ENCODE data around the gene PAPOLB. TPM values are rescaled to one million over a fixed set of nuclear protein-coding genes. Genes with fewer than 3 reads are reported as not detected.

PAPOLB gene
- total RNA-seq, 1 experiment from 2014 or later, result 0.13 TPM

DNA sequence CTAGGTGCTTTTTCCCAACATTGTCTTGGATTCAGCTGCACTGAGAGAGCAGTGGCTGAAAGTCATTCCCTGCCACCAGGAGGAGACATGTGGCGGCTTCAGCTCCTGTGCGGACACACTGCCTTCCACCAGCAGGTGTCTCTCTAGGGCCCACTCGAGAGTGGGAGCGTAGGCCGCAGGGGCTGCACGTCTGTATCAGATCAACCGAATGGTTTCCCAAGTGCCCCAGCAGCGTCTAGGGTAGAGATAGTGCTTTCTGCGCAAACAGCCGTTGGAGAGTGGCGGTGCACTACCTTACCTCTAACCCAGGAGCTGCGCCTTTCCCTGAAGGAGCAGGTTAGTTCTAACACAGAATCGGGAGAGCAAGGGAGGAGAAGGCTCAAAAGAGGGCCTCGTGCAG lies 31.7 kb downstream of the PAPOLB start:
- WGBS (ENCODE audit: extremely low coverage, insufficient read length, low lambda C conversion rate), result no CpG with 5 or more reads among the region's 14 CpGs
- Mint-ChIP-seq H3K27me3 (ENCODE audit: low read depth) (no peaks in the 10 kb centered on the region), H3K9me3 (no peaks in the 10 kb centered on the region), H3K4me1 (peaks cover 3 to 6% of the 10 kb centered on the region in 2 experiments), H3K36me3 (ENCODE audit: insufficient read depth in 1 of 3, low read depth in 3 of 3) (peaks cover 3% of the 10 kb centered on the region in 3 experiments; a peak in 2 of 7 replicates), H3K4me3 (no peak overlapping the region), H3K27ac (0 out of 7 replicates have a peak overlapping the region, but pooled peaks of 1 of the 3 experiments have one; percentile 63)
- Histone ChIP-seq H4K20me1 (ENCODE audit: control insufficient read depth, insufficient read depth, insufficient read length) (no peaks in the 10 kb centered on the region), H4K5ac (ENCODE audit: insufficient read length, low read depth, low read length) (no peak overlapping the region), H2BK20ac (ENCODE audit: low read depth, low read length, poor library complexity, severe bottlenecking) (no peak overlapping the region), H3K79me1 (ENCODE audit: insufficient read depth, low read depth, low read length, poor library complexity, severe bottlenecking) (no peaks in the 10 kb centered on the region), H3T11ph (ENCODE audit: low read length) (no peak overlapping the region), H3K18ac (ENCODE audit: insufficient read length, low read depth, low read length) (no peak overlapping the region), H3K9ac (ENCODE audit: extremely low read depth, insufficient read length, low read length) (no peak overlapping the region), H3K14ac (ENCODE audit: insufficient read depth, low read length) (no peak overlapping the region), H2BK15ac (ENCODE audit: low read depth, low read length) (no peak overlapping the region), H3K4ac (ENCODE audit: low read depth, low read length) (no peak overlapping the region), H3K9me3 (ENCODE audit: control insufficient read depth, low read depth, low read length) (no peaks in the 10 kb centered on the region), H3K79me2 (ENCODE audit: insufficient read depth, low read length) (no peaks in the 10 kb centered on the region), H3K23ac (ENCODE audit: insufficient read length, low read depth, low read length) (no peak overlapping the region), H2BK5ac (ENCODE audit: insufficient read length, low read length) (no peak overlapping the region), H2AK5ac (ENCODE audit: insufficient read length, low read length) (no peak overlapping the region), H3K4me2 (ENCODE audit: insufficient read depth, insufficient read length, low read length) (no peak overlapping the region), H3K27ac (ENCODE audit: insufficient read length, low read depth, low read length) (no peak overlapping the region), H2BK12ac (ENCODE audit: insufficient read length, low read depth, low read length) (no peak overlapping the region), H3K4me1 (ENCODE audit: insufficient read depth, low read length) (no peaks in the 10 kb centered on the region), H3K56ac (ENCODE audit: insufficient read length, low read depth, low read length) (no peak overlapping the region), H2BK120ac (ENCODE audit: low read depth, low read length, poor library complexity, severe bottlenecking) (no peak overlapping the region), H4K91ac (ENCODE audit: insufficient read length, low read depth, low read length) (no peak overlapping the region), H3K27me3 (ENCODE audit: insufficient read depth, low read length) (no peaks in the 10 kb centered on the region), H3K23me2 (ENCODE audit: insufficient read length, low read depth, low read length, poor library complexity, severe bottlenecking) (no peaks in the 10 kb centered on the region), H4K8ac (replicated peaks; ENCODE audit: insufficient read length, low read depth, low read length) (no peak overlapping the region), H2AFZ (ENCODE audit: low read length) (no peak overlapping the region)
- TF ChIP-seq, protein P1, sequence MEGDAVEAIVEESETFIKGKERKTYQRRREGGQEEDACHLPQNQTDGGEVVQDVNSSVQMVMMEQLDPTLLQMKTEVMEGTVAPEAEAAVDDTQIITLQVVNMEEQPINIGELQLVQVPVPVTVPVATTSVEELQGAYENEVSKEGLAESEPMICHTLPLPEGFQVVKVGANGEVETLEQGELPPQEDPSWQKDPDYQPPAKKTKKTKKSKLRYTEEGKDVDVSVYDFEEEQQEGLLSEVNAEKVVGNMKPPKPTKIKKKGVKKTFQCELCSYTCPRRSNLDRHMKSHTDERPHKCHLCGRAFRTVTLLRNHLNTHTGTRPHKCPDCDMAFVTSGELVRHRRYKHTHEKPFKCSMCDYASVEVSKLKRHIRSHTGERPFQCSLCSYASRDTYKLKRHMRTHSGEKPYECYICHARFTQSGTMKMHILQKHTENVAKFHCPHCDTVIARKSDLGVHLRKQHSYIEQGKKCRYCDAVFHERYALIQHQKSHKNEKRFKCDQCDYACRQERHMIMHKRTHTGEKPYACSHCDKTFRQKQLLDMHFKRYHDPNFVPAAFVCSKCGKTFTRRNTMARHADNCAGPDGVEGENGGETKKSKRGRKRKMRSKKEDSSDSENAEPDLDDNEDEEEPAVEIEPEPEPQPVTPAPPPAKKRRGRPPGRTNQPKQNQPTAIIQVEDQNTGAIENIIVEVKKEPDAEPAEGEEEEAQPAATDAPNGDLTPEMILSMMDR (conservative IDR thresholded peaks at IDR 0.05), result peak; percentile 97
- peak; percentile 88 for DNase-seq

Measured in H9 (cell line).